Stimulated activated CD4-positive, alpha-beta T cell treated with anti-CD3 and anti-CD28 coated beads, Interleukin-2, amount 100 ng/mL, for 48 hours (primary cell): ENCODE results near the gene IRF8.
"Not testable (repeated sequence)": the region's sequence is repeated elsewhere in the genome, so short reads cannot be mapped to it uniquely, and the experiment has no call there.

Experiments
- DNase-seq, 2 donors: peaks; one replicate each; pipeline ENCODE4 v3.0.0-alpha.2; 2020

IRF8 gene

DNA sequence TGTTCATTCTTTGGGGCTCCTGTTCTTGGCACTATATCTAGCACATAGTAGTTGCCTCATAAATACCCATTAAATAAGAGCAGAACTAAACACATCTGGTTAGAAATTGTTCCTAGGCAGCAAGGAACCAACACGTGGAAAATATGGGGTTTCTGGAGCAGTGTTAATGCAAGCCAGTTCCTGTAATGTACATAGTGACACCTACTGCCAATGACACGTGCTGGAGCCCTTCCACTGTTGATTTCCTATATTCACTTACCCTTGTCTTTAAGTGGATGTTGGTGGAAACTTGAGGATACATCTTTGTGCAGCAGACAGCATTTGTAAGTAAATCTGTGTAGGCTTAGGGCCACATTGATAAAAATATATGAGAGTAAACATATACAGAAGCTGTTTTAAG lies 1.6 kb upstream of the IRF8 start:
- no peak for DNase-seq

DNA sequence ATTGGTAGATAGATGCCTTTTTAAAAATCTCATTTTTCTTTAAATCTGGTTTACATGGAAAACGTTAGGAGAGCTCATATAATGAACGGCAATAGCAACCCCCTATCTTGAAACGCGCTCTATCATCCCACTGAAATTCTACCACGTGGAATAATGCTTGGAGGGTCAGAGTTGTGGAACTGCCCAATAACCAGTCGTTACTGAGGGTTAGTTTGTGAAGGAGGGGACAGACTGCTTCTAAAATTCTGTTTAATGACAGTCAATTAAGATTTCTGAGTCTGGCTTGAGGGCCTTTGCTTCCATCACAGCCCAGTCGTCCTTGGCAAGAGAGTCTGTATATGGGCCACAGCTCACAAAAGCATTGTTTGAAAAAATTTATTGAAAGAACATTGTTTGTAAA lies 482 bp downstream of the IRF8 start:
- no peak for DNase-seq

DNA sequence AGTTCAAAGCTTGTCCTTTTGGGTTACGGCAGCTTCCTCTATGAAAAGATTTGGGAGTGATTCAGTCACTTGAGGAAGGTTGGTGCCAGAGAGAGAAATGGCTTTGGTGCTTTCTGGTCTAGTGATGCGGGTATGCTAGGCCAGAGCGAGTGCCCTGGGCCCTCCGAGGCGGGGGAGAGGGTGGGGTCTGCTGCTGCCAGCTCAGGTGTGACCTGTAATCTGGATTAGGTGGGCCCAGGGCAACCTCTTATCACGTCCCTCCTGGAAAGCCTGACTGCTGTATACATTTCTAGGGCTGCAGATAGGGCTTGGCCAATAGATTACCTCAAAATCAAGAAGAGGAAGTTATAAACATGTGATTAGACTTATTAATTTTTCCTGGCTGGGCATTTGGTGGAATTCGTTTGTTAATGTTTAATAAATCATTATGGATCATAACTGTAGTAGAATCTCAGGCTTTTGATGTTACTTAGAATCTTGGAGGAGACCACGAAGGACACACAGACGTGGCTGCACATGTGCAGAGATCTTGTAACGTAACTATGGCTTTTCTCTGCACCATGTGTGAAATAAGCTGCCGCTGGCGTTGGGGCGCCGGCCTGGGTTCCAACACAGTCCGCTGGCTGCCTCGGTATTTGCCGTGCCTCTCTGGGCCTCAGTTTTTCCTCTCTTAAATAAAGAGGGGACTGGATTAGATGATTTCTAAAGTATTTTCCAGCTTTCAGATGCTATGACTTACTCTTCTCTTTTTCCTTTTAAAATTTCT lies 1.2 kb downstream of the IRF8 start:
- DNase-seq: no peak

DNA sequence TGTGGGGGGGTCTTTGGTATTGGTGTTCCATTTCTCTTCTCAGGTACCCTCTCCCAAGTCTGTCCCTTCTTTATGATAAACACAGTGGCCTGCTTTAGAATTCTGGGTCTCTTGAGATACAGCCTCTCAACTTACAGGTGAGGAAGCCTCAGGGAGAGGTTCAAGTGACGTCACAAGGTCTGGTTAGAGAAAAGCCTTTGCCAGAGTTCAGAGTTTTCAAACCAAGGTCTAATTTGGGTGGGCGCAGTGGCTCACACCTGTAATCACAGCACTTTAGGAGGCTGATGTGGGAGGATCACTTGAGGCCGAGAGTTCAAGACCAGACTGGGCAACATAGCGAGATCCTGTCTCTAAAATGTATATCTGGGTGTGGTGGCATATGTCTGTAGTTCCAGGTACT lies 2.1 kb downstream of the IRF8 start:
- no peak for DNase-seq

DNA sequence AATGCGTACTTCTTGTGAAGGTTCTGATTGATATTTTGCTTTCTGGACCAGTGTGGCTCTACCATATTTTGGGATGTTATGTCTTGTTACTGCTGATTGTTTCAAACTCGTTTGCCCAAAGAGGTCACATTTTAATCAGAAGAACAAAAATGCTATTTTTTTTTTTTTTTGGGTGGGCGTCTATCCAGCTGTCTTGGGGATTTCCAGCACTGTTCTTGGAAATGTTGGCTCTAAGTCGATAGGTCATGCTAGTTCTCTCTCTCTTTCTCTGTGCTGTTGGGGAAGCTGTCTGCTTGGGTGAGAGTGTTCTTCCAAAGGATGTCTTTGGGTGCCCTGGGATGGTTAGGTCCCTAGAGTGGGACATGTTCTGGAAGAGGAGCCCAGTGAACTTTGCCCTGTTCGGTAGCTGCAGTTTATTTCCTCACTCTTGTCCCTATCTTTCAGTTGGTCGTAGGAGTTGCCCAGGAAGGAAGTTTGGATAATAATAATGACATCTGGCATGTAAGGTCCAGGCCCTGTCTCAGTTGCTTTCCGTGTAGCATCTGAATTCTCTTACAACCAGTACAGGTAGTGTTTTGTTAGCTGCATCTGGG lies 2.9 kb downstream of the IRF8 start:
- DNase-seq: no peak

GRCh38 chr16:85902366-85903155 lies 3.6 kb downstream of the IRF8 start:
- peak in 1 of 2 donors; percentile 37 for DNase-seq

DNA sequence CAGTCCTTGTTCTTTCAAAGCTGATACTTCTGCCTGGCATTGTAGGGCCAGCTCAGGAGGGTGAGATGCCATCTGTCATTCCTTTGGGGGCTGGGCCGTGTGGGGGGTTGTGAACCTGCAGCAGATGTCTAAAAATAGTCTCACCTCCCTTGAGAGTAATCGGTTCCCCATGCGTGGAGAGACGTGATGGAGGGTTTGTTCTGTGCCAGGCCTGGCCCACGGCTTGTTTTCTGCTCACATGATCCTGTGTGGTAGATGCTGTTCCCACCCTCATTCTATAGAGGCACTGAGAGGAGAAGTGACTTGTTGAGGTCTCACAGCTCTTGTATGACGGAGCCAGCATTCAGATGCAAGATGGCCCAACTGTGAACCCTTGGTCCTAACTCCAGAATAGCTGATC lies 4.6 kb downstream of the IRF8 start:
- no peak for DNase-seq

DNA sequence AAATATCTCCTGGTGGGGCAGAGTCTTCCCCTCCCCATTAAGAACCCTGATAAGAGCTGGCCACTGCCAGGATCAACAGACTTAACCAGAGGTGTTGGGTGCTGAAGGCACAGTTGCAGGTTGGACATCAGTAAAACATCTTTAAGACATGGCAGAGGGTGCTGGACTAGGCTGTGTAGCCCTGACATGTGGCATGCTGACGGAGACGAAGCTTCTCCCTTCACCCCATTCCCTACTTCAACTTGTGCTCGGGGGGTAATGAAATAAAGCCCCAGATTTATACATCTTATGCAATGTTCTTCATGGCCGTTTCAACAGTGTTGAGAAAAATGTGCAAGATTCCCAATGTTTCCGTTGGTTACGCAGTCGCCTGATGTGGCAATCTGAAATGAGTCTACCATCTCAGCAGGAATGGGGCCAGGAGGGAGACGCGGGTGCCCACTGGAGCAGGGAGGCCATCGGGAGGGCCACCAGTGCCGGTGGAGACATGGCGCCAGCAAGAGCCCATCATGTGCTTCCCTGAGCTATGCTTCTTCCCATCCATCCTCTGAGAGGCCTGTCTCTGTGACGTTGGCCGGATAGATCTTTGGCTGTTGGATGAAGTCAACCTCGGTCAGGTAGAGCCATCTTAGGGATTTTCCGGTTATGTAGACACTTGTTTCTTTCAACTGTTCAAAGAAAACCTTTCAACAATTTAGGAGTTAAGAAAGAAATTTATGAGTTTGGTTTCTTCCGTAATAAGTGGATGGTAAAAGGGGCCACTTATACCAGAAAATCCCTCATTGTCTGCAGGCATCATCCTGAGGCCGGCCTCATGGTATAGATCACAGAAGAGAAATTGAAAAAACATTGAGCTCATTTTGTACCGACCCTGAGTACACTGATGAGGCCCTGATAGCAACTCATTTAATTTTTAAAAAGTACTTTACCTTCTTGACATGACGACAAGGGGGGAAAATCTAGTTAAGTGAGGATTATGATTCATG lies 6.4 kb downstream of the IRF8 start:
- DNase-seq: no peak

DNA sequence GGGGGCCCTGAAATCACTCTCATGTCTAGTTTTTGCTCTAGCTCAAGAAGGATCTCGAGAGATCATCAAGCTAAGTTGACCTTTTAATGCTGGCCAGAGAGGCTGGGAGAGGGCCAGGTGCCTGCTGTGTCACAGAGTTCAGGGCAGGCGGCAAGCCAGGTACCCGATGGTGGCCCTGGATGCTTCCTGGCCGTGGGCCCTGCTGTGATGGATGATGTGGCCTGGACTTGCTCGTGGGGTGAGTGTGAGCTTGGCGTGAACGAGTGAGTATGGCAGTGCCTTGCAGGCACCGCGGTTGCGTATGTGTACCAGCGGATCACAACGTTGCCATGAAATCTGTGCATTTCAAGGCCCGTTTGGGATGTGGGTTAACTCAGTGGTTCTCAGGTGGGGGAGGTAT lies 7.4 kb downstream of the IRF8 start:
- no peak for DNase-seq

GRCh38 chr16:85907231-85907630 lies 8.3 kb downstream of the IRF8 start:
- not testable (repeated sequence) for DNase-seq

GRCh38 chr16:85908444-85908843 lies 9.5 kb downstream of the IRF8 start:
- DNase-seq: no peak

- DNase-seq: no peak
Observed at GRCh38 chr16:85908889-85909589, 10.1 kb downstream of the IRF8 start.

DNA sequence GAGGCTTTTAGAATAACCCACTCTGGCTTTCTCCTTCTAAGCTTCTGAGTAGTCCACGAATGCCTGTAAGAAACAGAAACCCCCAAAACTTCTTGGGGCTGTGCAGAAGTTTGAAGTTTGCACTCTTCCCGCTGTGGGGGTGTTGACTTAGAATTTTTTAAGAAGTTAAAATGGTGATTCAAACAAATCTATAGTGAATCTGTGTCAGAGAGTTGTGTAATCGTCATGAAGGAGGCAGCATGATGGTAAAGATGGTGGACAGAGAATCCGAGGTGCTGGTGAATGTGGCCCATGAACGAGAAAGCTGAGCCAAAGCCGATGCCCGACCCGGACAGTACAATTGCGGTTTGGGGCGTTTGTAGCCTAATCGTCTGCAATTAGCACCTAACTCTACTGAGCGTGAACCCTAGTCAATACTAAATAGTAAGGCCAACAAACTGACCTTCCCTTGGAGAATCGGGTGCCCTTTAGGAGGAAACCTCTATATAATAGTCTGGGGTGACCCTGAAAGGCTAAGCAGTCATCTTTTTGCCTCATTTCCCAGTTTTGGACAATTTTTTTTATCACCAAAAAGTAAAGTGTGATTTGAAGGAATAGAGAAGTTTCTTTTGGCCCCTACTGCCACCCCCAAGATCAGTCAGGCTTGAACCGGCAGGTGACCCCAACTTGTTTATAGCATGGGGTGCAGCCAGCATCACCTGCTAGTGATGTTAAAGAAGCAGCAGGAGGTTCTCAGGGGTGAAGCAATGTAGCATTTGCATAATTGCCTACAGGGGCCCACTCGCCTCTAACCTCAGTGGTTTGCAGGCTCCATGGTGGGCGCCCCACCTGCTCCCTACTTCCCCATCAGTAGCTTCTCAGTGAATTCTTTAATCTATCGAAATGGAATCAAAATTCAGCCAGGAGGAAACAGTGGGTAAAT lies 11.2 kb downstream of the IRF8 start:
- no peak for DNase-seq

DNA sequence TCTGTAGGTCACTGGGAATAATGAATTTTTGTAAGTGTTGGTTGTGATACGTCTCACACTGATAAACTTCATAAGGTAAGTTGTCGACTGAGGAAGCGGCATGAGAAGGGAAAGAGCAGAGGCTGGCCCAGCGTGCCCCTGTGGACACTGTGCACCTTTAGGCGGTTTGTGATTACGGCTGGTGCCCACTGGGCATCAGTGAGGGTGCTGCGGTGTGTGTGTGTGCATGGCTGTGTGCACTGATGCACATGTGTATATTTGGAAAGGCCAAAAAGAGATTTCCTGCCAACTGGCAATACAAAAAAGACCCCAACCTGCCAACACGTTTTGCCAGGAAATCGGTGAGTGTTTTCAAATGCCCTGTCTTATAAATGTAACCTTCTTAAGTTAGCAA lies 11.9 kb downstream of the IRF8 start:
- DNase-seq: no peak

DNA sequence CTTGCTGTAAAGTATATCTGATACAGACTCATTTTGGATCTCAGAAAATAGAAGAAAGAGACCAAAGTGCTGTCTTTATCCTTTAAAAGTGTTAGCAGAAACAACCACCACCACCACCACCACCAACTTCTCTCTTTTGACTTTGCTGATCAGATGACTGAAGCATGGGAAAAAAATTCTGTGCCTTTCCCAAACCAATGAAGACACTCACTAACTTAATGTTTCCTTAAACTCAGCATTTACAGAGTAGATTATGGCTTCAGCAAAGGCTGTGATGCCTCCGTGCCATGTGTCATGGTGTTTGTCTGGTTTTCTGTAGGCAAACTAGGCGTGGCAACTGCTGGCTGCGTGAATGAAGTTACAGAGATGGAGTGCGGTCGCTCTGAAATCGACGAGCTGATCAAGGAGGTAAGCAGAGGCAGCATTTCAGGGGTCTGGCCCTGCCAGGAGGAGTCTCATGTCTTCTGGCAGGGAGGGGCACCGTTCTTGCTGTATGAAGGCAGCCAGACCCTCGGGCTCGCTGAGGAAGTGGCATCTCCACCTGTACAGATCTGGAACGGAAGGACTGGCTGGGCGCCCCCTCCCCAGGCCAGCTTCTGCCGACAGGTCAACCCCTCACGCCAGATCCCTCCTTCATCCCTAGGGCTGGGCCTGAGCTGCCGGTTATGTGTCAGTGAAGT lies 12.4 kb downstream of the IRF8 start:
- no peak for DNase-seq

DNA sequence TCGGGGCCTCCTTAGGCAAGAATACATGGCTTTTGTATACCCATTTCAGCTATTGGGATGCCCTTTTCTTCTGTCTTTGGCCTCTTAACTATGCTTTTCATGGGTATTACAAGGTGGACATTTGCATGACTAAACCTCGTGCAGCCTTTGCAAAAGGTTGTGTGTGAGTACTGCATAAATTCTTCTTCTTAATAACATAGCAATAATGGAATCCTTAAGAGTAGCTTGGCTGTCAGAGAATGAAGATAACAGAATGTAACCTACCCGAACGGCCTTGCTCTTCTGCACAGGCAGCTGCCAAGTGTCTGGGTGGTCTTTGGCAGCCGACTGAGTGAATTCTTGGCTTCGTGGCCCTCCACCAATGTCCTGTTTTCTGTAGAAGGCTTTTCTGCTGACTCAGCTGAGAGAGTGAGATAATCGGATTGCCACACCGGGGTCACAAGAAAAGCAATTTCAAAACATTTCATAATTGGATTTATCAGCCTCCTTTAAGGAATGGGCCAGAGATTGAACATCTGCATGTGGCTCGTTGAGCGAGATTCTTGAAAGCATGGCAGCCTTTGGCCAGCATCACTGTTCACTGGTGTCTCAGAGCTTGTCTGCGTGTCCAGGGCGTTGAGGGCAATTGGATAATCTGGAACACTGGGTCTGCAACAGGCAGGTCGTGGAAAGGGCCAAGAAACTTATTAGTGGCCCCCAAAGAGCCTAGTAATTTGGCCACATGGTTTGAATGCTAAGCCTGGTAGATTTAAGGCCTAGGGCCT lies 13.4 kb downstream of the IRF8 start:
- no peak for DNase-seq

- no peak for DNase-seq
Observed at GRCh38 chr16:85913141-85913601, 14.2 kb downstream of the IRF8 start.

- DNase-seq: no peak
Observed at GRCh38 chr16:85913688-85914422, 14.9 kb downstream of the IRF8 start.

GRCh38 chr16:85914423-85914794 lies 15.4 kb downstream of the IRF8 start:
- DNase-seq: no peak
